Loucy (cell line): Measurements from ENCODE around the gene BTBD7.

Source experiments
- CTCF ChIP-seq: fragments of 200-600 bp; sonication (generic); conservative IDR thresholded peaks from 2 replicates; pipeline ENCODE4 v1.5.1; 2014; ENCODE audit warnings: mild to moderate bottlenecking, antibody characterized with exemption, low read length
- EZH2phosphoT487 ChIP-seq: fragments of 200-600 bp; IDR thresholded peaks from 2 replicates; pipeline ENCODE4 v1.6.1; 2018; ENCODE audit warnings: antibody characterized with exemption, mild to moderate bottlenecking, moderate library complexity, borderline replicate concordance

GRCh38 chr14:93239869-93240677 lies 92.8 kb downstream of the BTBD7 start:
- TF ChIP-seq CTCF: no peak
- TF ChIP-seq EZH2phosphoT487: no peak
